Stimulated activated CD4-positive, alpha-beta T cell treated with anti-CD3 and anti-CD28 coated beads, Interleukin-15, amount 100 ng/mL, for 48 hours (primary cell): ENCODE data around the gene HEPACAM2.

Experiments
- DNase-seq, 2 donors: peaks; one replicate each; pipeline ENCODE4 v3.0.0-alpha.2; 2020; ENCODE audit warnings: low read depth in 2 of 2

Gene HEPACAM2

DNA sequence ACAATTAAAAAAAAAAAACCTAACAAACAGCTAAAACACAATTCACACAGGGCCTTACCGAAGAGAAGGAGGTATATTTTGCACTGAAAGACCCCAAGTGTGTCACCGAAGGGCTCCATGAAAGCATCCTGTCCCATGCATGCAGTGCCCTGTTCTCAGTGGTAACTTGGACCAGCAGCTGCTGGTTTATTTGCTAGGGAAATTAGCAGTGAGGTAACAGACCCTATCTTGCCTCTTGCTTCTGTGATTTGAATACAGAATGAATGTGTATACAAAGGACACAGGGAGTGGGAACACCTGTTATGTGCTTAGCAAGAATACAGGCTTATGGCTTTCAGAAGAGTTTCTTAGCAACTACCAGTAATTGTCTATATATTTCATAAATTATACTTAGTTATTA, at the start of gene HEPACAM2:
Gene HEPACAM2, minus strand, starts transcription at position 160 of the 400 bp plus-strand sequence.
- DNase-seq: no peak

DNA sequence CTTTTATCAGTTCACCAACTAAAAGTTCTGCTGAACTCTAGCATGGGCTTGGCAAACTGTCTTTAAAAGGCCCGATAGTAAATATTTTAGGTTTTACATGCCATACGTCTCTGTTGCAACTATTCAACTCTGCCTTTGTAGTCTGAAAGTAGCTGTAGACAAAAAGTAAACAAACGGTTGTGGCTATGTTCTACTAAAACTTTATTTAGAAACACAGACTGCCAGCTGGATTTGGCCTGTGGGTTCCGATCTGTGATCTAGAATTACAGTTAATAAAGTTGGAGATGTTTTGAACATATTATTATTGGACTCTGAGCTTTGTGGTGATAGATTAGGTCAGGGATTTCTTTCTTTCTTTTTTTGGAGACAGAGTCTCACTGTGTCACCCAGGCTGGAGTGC, 39.0 kb upstream of the HEPACAM2 start:
- DNase-seq: no peak

DNA sequence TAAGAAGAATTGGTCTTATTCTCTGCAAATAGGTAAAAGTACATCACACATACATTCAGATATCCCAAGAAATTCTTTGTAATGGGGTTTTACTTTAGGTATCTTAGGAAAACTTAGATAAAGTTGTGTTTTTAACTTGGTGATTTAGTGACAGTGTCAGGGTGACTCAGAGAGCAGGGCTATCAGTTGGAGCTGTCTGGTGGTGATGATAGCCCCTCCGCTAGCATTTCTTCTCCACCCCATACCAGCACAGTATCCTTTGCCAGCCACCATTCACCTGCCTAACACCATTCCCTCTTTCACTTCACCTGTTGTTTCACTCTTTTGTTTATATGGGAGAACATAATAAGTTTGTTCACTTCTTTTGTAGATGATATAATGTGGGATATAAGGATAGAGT, 36.3 kb upstream of the HEPACAM2 start:
- DNase-seq: no peak

DNA sequence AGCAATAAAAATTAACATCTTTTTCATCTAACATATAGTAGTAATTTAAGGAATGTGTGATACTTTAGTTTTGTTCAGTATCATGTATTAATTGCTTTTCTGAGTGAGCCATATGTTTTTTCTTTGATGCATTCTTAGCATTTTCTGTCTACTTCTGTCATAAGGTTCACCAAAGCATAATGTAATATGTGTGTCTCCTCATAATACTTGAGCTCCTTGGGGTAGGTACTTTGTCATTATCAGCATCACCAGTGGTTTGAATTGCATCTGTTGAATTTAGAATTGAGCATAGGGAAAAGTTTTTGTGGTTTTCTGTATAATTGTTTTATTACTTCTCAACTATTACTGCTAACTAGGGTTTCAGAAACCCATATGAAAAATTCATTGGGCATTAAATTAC, 32.4 kb upstream of the HEPACAM2 start:
- no peak for DNase-seq

DNA sequence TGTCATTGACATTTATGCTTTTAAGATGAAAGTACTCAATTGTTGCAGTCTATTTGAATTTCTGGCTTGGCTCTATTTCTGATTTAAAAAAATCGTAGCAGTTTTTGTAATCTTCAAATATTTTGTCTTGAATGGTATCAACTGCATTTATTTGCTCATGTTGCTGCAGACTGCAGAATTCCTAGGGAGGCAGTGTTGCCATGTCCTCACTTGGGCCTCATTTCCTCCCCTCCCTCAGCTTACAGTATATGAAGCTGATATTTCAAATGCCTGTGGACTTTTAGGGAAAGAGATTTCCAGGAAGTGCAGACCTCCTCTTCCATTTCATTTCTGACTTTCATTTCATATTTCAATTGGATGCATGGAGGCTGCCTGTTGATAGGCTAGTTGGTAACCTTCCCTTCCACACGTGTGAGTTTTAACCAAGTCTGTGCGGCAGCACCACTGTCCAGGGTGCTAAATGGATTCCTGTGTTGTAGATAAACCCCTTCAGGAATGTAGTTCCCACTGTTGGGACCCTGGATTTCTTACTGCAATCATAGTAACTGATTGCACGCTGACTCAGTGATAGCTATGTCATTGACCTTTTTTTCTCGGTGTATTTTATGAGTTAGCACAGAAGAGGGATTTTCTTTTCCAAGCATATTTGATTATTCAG, 23.4 kb upstream of the HEPACAM2 start:
- no peak for DNase-seq

DNA sequence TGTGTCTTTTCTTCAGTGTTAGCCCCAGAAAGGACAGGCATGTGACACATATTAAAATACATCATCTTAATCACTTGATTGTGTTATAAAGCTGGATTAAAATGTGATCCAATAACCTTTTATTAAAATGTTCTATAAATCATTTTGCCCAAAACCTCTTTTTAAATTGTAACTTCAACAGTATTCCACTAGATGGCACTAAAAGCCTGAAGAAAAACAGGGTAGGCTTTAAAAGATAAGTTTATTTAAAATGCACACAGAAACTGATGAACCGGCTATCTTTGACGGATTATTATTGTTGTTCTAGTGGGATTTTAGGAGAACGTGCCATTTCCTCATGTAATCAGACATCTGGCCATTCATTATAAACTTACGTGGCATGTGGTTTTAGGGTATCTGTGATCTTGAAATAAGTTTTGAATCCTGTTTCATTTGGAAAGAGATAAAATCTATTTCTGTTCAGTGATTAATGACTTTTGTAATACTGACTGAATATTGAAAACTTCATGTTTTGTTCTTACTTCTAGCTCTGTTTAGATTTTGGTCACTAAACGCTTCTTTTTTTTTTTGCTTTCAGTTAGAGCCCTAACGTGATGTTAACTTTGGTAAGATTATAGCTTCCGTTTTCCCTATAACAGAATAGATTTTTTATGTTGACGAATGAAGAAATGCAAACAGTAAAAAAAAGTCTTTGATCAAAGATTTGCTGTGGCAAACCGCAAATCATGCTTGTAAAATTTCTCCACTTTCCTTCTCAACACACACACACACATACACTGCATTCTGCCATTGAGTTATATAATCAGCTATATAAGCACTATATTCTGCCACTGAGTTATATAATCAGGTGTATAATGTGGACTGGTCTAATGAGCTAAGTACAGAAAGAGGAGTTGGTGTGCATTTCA, 19.5 kb upstream of the HEPACAM2 start:
- DNase-seq: no peak

DNA sequence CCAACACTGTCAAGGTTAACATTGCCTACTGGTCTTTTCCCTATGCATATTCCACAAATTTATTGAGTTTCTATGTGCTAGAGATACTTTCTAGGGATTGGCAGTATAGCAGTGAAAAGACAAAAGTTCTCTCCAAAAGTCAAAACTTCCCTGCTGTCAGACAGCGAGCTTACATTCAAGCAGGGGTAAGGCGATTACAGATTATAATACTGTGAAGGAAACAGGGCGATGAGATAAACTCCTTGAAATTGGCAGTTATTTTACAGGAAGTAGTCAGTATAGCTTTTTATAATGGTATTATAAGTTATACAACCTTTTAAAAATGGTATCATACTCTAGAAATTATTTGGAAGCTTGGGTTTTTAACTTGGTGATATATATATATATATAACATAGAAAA, 15.8 kb upstream of the HEPACAM2 start:
- DNase-seq: no peak

DNA sequence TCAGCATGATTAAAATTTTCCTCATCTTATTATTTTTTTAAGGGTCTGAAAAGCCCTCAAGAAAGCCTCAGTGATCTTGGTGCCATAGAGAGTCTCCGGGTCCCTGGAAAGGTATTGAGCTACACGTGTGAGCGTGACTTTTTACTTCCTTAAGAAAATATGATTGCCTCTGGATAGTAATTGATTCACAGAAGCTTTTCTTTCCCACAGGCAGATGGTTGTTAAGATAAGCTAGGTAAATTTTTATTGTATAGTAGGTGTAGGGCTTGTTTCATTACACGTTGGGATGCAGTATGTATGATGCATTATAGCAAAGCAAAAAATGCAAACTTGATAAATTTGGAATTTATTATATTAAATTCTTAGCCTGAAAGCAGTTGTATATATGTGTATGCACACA, 13.6 kb upstream of the HEPACAM2 start:
- no peak for DNase-seq

DNA sequence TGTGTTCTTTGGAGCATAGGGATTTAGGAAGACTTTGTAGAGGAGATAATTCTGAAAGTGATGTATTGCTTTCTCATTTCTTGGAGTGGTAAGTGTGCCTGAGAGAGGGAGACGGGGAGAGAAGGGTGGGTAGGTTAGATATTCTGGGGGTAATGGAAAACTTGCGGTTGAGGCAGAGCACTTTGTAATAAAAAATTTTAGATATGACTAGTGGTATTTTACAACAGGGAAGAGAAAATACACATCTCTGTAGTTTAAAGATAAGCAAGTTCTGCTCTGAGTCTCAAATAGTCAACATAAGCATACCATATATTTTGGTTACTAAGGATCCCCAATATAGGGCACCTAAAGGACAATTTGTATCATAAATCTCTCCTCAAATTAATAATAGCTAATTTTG, 12.5 kb upstream of the HEPACAM2 start:
- no peak for DNase-seq

DNA sequence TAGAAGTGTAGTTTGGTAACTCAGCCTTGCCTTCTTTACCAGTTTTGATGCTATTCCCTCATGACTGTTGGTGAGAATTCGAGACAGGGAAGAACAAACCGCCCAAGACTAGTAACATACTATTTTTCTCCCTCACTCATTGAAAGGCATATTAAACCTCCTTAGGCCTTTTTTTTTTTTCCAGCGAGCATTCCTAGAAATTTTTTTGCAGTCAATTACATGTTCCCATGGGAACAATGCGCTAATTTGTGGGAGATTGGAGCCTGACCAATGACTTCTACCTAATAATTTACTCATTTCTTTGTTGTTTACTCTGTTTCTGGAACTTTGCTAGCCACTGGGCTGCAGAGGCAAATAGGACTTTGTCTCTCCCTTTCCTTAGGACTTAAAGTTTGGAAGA, 11.9 kb upstream of the HEPACAM2 start:
- no peak for DNase-seq

DNA sequence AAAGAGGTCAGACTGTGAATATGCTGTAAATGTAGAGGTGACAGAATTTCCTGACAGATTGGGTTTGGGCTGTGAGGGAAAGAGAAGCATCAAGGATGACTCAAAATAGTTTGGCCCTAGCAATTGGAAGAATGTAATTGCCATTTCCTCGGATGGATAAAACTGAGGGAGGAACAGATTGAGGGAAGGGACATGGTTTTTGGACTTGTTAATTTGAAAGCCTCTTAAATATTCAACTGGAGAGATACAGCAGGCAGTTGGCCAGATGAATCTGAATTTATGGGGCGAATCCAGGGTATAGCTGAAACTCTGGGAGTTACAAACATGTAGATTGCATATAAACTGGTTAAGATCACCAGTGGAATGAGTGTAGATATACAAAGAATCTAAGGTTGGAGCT, 9.3 kb upstream of the HEPACAM2 start:
- no peak for DNase-seq

DNA sequence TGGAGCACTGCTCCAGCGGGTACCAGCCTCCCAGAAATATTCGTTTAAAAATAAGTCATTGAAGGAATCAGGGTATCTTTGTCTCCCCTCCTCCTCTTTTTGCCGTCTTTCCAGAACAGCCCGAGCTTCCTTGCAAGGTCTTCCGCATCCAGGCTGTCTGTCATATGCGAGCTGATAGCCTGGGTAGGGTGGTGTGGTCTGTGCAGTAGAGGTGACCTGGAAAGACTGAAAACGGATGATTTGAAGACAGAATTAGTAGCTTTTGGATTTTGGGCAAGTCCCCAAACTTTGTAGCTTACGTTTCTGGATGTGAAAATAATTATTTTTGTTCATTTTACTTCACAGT, 6.4 kb upstream of the HEPACAM2 start:
- no peak for DNase-seq

DNA sequence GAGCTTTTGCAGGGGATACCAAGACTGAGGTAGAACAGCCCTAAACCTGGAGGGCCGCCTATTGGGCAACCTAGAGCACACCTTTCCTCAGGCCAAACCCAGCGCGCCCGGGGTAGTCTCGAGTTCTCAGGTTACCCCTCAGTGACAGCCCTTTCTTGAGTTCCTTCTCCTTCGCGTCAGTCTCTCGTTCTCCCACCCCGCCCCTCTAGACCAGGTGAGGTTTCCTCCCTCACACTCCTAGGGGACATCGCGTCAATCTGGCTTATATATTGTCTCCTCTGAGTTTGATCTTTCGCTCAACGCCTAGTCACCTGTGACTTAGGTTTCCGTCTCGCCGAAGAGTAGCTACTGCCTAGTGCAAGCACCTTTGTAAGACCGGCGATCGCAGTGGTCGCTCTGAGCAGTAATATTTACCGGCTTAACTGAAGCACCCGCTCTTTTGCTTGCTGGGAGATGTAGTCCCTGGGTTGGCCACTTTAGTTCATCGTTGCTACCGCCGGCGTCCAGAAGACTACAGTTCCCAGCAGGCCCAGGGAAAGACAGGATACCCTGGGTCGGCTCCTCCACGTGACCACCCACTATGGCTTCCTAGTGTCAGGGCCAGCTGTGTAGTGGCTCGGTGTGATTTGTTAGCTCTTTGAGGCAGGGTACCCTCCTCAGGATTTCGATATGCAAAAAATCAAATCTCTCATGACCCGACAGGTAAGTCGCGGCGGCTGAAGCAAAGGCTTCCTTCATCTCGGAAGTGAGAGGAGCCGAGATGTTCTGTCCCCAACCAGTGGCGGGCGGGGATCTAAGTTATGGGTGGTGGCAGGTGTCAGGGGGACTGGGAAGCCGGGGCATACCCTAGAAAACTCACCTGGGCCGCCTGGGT, 5.8 kb upstream of the HEPACAM2 start, which contains the start of gene VPS50:
Gene VPS50, plus strand, starts transcription at position 568 of the 874 bp plus-strand sequence. Its CDS starts 102 bp downstream, at position 670.
- DNase-seq: peak; percentile 81 to 85

DNA sequence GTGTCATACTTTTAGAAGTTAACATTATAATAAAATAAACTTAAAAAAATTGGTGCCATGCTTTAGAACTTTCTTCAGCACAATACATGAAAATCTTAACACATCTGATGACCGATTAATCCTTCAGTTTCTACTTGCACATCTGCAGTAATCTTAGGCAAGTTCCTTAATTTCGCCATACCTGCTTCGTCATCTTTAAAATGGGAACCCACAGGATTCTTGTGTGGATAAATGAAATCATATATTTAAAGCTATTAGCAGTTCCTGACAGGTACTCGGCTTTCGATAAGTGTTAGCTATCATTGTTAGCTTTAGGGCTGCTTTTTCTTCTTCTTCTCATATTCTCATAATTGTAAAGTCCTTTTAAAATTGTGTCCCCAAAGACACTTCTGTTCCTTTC, 5.0 kb upstream of the HEPACAM2 start:
- no peak for DNase-seq

DNA sequence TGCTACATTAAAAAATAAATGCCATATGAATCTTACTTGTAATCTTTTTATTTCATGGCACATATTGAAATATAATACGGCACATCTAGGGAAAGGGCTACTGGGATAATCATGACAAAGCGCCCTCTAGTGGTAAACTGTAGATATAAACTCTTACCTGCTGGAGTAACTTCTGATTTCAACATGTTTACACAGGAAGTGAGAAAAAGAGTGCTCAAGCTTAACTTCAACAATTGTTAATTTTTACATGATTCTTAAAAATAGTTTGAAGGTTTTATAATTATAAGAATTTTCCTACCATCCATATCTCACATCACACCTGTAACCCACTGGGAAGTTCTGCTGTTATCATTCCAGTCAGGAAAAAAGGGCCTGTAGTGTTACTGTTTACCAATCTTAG, 2.0 kb upstream of the HEPACAM2 start:
- DNase-seq: no peak

DNA sequence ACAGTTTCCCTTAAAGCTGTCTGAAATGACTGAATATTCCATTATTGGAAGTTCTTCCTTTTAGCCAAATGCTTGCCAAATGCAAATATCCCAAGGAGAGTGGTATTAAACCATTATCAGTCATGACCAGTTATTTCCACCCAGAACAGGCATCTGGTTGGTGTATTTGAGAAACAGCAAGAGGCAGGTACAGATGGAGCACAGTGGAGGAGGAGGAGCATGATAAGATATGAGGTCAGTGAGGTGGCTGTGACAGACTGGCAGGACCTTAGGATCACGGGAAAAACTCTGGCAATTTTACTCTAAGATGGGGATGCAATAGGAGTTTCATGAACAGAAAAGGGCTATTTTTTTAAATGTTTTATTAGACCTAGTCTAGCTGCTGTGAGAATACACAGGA, 6.4 kb downstream of the HEPACAM2 start:
- DNase-seq: no peak

DNA sequence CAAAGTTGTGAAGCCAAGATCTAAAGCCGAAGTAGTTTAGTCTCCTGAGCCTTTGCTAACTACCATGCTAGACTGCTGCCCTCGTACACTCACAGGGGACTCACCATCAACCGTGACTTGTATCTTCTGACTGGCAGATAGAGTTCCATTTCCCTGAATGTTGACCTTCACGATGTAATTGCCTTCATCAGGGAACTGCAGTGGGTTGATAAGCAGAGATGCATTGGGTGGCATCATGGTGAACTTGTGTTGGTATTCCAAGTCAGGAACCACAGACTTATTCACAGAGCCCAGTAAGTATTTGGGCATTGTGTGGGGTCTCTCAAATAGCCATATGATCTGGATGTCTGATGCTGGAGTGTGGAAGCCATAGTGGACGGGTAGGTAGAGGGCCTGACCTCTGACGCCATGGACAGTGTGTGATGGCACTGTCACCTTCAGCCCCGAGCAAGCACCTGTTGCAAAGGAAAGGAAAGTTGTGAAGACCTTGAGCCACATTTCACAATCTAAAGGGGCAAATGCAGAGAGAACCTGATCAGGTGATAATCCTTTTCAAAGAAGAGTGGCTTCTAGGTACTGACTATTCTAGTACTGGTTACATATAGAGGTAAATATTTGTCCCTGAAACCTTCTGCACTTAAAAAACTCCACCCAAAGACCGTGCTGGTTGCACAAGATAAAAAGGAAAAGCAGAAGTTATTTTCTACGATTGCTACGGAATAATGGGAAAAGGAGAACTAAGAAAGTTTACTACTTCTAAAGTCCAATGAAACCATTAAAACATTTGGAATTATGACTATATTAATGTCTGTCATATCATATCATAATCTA, 7.1 kb downstream of the HEPACAM2 start:
- no peak for DNase-seq

DNA sequence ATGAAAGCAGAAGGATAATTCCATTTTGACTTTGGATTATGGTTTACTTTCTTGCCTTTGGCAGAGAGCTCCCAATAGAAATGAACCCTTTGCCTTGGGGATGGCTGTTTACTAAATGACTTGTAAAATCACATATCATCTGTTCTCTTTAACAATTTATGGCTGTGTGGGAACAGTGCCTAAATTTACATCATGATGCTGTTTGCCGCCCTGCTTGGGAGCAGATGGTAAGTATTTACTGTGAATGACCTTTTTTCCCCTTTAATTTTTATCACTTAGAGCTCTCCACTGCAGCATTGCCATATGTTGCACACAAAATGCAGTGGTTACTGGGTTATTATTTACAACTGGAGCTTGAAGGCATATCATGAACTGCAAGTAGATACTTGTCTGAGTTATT, 13.4 kb downstream of the HEPACAM2 start:
- no peak for DNase-seq

DNA sequence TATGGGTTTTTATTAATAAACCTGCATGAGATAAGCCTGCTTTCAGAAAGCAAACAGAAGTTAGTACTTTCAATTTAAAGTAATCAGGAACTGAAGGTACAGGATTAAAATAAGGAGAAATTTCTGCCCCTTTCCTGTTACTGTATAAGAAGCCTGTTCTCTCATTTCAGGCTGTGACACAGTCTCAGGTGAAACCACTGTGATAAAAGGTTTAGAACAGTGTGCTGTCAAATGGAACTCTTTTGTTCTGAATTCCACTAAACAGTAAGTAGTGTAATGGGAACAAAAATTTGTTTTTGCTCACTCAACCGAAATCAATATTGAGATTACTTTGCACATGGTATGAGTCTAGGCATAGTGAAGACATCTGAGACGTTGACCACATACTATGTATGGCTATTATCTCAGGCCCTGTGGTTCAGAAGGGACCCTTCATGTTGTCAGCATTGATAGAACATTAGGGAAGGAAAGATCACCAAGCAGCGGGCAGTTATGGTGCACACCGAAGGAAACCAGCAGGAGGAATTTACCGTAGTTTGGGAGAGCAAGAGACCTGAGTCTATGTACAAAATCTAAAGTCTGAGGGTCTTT, 14.9 kb downstream of the HEPACAM2 start:
- no peak for DNase-seq

DNA sequence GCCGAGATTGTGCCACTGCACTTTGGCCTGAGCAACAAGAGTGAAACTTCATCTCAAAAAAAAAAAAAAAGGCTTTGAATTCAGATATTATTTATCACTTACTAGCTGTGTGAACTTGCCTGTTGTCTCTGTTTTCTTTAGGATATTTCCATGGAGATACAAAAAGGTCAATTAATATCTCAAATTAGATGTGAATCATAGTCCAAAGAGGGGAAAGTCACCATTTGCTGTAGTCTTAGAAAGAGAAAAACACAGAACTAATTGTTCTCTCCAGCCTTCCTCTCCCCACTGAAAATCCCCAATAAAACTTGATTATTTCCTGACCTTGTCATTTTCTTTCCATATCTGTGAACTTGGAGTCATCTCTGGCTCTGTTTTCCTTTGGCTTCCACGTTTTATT, 21.2 kb downstream of the HEPACAM2 start:
- no peak for DNase-seq

DNA sequence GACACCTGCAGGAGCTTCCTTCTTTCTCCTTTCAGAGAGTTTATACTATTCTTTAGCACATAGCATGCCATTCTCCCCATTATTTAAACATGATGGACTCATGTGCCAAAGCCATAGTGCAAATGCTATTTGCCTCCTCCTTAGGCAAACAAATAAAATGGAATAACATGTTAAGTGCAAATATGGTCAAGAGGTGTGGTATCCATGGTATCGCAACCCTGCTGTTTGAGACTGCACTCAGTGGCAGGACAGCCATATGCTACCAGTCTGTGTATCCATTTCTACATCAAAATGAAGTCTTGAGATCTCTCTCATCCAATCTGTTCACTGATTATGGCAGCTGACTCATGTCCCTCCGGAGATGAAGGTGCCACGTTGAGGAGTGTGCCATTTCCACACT, 22.8 kb downstream of the HEPACAM2 start:
- DNase-seq: no peak
